GM21619 (cell line): ENCODE measurements around the gene HMGCLL1.

Source experiments
- ATAC-seq: cut with Tn5 transposase; IDR thresholded peaks from one replicate; pipeline ENCODE4 v1.9.1; 2021; ENCODE audit not compliant: unreplicated experiment

The HMGCLL1 gene

GRCh38 chr6:55447891-55448290, 131.1 kb downstream of the HMGCLL1 start:
- no peak for ATAC-seq

- no peak for ATAC-seq
Observed at GRCh38 chr6:55445648-55446204, 133.3 kb downstream of the HMGCLL1 start.

DNA sequence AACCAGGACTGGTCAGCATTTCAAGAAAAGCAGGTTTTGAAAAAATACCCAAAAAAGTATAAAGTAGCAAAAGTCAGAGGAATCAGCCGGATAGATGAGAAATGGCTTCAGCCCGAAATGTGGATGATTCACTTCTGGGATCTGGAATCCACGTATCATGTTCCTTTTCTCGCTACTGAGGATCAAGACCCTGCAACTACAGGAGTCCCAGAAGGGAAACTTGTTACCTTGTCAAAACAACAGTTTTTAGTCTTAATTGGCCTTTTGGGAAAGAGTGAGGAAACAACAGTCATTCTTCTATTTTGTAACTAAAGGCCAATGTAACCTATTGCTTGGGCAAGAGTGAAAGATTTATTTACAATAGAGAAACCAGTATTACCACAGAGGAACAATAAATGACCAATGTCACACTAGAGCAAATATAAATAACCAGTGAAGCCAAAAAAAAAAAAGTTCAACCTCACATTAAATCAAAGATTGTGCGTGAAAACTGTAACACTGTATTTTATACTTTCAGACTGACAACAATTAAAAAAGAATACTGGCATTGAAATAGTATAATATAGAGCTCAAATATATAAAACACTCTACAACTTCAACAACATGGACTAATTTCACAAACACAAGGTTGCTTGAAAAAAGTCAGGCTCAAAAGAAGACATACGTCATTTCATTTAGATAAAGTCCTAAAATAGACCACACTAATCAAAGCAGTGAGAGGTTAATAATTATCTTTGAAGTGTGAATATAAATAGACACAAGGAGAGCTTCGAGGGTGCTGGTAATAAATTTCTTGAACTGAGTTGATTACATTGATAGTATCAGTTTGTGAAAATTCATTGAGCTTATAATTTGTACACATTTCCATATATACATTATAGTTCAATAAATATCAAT, 135.5 kb downstream of the HMGCLL1 start:
- ATAC-seq: no peak

DNA sequence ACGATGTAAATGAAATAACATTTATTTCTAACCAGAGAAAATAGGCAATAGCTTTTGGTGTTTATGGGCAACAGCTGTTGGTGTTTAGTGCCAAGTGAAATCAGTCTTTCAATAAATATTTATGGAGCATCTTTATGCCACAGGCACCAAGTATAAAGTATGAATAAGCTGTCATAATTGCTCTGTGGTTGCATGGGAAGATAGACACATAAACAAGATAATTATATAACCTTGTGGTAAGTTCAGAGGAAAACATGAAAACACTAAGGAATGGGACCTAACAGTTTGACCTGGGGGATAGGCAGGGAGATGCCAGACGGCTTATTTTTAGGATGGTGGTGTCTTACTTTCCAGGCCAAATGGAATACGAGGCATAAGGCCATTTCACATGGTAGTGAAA, 140.8 kb downstream of the HMGCLL1 start:
- no peak for ATAC-seq

GRCh38 chr6:55437141-55437540, 141.9 kb downstream of the HMGCLL1 start:
- ATAC-seq: no peak

DNA sequence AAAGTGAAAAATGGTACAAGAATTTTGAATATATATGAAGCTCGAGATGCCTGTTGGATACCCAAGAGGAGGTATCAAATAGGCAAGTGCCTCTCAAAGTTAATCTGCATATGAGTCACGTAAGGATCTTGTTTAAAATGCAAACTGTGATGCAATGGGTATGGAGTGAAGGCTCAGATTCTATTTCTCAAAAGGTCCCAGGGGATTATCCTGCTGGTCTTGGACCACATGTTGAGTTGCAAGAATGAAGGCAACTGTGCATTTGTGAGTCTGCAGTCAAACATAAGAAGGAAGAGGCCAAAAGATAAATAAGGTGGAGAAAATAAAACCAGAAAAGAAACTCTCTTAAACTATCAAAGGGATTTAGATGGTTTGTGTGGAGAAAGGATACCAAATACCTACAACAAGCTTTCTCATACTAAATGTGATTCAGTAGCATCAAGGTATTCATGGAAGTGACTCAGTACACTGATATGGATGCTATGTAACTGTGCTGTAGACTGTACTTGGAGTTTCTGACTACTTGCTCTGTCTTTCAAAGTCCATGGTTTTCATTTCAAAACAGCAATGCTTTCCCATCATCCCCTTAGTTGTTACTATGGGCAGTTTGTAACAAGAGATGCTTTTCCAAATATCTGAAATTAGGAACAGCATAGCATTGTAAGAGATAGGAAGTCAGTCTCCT, 145.4 kb downstream of the HMGCLL1 start:
- ATAC-seq: no peak

DNA sequence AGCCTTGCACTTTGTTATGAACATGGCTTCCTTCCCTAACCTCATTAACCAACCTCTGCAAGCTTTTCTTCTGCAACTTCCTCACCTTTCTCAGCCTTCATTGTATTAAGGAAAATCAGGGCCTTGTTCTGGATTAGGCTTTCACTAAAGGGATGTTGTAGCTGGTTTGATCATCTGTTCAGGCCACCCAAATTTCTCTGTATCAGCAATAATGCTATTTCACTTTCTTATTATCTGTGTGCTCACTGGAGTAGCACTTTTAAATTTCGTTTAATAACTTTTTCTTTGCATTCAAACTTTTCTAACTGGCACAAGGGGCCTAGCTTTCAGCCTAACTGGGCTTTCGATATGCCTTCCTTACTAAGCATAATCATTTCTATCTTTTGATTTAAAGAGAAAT, 155.1 kb downstream of the HMGCLL1 start:
- ATAC-seq: no peak

DNA sequence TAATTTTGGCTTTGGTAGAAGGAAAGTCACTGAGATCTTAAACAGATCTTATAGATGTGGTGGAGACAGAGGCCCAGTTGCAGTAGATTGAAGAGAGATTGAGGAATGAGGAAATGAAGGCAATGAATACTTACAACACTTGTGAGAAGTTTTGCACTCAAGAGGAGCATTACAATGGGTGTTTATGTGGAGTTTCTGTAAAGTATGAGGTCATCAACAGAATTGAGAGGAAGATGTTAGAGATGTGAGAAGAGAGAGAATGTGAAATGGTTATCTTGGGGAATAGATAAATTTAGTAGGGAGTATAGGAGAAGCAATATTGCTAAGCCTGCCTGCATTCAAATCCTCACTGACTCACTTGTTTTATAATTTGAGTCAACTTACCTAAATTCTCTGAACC, 168.3 kb downstream of the HMGCLL1 start:
- ATAC-seq: no peak

- ATAC-seq: no peak
Observed at GRCh38 chr6:55405474-55406235, 173.3 kb downstream of the HMGCLL1 start.

- ATAC-seq: no peak
Observed at GRCh38 chr6:55399351-55399750, 179.6 kb downstream of the HMGCLL1 start.

GRCh38 chr6:55397986-55398385, 181.0 kb downstream of the HMGCLL1 start:
- ATAC-seq: no peak

DNA sequence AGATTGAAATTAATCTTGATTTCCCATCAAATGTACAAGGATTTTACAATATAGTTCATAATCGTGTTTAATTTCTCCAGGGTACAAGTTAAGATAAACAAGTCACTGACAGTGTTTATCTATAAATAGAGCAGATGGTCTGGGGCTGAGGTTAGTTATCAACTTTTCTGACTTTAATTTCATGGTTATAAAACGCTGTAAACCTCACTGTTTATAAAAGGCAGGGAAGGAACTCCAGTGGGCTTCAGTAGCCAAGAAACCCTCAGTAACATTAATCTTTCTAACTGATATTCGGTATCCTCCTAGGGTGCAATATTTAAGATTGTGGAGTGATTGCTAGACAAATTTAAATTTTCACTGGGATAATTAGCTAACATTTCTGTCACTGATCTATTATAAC, 183.1 kb downstream of the HMGCLL1 start:
- no peak for ATAC-seq

- ATAC-seq: no peak
Observed at GRCh38 chr6:55388211-55388610, 190.8 kb downstream of the HMGCLL1 start.
